Dermis microvascular lymphatic vessel endothelial cell (primary cell): ENCODE data around the gene ANKRD13B. TPM values are rescaled to one million over a fixed set of nuclear protein-coding genes. Genes with fewer than 3 reads are reported as not detected.

Source experiments
- DNase-seq, 2 donors: peaks; one replicate each; pipeline versions ENCODE4 v3.0.0 to v3.0.0-alpha.2; 2010; ENCODE audit warnings: low read depth in 2 of 2
- total RNA-seq: library from RNA; depleted of rRNA; stranded (reverse); fragments of >200 nt; gene quantifications from 2 replicates; pipeline ENCODE4 v1.2.1, GENCODE V29; 2014

The ANKRD13B gene
- total RNA-seq, 1 donor from 2014 or later: 3.5 TPM

DNA sequence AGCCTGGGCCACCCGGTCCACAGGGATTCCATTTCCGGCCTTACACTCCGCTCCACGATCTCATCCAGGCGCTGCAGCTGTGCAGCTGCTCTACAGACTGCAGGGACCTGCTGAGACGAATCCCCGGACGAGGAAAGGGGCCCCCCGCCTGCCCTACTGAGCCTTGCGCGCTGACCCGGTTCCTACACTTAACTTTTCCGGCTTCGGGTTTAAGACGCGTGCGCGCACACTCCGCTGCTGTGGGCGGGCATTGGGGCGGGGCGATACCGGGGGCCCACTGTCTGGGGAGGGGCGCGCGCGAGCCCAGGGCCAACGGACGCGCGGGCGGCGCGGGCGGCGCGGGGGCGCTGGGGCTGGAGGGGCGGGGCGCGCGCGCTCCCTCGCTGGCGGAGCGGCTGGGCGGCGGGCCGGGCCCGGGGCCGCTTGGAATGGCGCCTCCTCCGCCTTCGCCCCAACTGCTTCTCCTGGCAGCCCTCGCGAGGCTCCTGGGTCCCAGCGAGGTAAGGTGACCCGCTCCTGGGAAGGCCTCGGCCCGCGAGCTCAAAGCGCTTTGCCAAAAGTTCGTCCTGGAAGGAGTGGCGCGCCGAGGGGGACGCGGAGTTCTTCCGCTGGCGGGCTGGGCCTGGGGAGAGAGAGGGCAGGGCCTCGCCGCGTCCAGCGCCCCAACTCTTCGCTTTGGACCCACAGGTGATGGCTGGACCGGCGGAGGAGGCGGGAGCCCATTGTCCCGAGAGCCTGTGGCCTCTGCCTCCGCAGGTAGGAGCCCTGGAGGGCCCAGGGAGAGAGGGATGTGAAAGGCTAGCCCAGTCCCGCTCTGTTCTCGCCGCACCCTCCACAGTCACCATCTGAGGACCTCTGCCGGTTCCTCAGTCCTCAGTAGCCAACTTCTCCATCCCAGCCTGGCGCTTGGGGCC is 24.3 kb upstream of the ANKRD13B start, which contains the start of gene TP53I13:
Gene TP53I13, plus strand, starts transcription at position 371 of the 914 bp plus-strand sequence. Its CDS starts 58 bp downstream, at position 429.
- DNase-seq: peak in 1 of 2 donors; percentile 85

DNA sequence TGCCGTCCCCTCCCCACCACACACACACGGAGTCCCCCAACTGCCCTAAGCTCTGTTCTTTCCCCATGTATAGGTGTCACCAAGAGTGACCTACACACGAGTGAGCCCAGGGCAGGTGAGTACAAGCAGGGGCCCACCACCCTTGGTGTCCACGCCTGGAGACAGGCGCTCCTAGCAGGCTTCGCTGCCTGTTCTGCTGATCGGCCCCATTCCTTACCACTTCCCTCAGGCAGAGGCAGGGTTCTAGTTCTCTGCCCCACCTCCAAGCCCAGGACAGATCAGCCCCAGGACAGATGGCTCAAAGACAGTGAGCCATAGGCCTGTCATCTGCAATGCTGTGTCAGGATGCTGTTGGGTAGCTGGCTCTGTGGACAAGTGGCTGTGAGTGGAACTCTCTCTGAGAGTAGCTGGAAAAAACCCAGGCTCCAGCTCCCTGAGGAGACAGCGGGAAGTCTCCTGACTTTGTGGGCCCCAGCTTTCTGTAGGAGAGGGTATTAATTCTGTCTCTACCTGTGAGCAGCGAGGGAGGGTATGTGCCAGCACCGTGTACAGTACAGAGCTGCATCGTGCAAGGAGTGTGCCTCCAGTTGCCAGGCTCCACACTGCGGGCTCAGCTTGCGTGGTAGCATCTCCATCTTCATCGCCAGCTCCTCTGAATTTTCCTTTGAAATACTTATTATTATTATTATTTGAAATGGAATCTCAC is 23.5 kb upstream of the ANKRD13B start:
- DNase-seq: no peak

- DNase-seq: no peak
Observed at GRCh38 chr17:29570521-29570920, 22.4 kb upstream of the ANKRD13B start.

GRCh38 chr17:29571486-29571882 is 21.4 kb upstream of the ANKRD13B start:
- no peak for DNase-seq

DNA sequence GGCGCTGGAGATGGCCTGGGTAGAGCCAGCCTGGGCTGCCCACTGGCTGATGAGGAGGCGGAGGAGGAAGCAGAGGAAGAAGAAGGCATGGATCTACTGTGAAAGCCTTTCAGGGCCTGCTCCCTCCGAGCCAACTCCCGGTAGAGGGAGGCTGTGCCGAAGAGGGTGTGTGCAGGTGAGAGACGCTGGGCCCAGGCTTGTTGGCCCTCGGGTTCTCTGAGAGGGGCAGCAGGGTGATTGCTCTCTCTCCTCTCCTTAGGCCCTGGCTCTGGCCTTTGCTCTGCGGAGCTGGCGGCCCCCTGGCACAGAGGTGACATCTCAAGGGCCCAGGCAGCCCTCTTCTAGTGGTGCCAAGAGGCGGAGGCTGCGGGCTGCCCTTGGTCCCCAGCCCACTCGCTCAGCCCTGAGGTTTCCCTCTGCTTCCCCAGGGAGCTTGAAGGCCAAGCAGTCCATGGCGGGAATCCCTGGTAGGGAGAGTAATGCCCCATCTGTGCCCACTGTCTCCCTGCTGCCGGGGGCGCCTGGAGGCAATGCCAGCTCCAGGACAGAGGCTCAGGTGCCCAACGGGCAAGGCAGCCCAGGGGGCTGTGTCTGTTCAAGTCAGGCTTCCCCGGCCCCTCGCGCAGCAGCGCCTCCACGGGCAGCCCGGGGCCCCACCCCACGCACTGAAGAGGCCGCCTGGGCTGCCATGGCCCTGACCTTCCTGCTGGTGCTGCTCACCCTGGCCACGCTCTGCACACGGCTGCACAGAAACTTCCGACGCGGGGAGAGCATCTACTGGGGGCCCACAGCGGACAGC is 20.9 kb upstream of the ANKRD13B start:
- DNase-seq: no peak

DNA sequence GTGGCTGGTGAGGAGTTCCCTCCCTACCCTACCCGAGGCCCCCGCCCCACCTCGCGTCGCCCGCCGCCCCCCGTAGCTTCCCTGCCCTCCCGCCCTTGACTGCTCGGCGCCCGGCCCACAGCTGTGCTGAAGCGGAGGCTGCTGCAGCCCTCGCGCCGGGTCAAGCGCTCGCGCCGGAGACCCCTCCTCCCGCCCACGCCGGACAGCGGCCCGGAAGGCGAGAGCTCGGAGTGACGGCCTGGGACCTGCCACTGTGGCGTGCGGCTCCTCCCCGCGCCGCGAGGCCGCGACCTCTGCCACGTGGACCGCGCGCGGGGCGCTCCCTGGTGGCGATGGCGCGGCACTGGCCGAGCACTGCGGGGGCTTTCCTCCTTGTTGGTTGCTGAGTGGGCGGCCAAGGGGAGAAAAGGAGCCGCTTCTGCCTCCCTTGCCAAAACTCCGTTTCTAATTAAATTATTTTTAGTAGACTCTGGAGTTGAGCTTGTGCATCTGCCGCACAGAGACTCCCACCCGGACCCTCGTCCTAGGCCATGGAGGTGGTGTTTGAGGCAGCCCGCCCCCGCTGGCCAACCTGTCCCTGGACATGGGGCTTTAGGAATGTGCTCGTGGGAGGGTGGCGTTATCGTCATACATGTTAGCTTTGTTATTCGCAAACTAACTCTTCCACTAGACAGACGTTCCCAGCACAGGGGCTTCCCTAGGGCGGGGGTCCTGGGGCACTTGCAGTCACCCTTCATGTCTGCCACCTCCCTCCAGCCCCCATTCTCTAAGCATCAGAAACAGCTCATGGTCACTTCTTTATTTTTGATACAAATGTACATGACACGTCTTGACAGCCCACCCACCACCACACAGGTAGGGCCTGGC is 20.0 kb upstream of the ANKRD13B start:
- DNase-seq: peak in 1 of 2 donors; percentile 71

- no peak for DNase-seq
Observed at GRCh38 chr17:29573558-29573869, 19.4 kb upstream of the ANKRD13B start.

DNA sequence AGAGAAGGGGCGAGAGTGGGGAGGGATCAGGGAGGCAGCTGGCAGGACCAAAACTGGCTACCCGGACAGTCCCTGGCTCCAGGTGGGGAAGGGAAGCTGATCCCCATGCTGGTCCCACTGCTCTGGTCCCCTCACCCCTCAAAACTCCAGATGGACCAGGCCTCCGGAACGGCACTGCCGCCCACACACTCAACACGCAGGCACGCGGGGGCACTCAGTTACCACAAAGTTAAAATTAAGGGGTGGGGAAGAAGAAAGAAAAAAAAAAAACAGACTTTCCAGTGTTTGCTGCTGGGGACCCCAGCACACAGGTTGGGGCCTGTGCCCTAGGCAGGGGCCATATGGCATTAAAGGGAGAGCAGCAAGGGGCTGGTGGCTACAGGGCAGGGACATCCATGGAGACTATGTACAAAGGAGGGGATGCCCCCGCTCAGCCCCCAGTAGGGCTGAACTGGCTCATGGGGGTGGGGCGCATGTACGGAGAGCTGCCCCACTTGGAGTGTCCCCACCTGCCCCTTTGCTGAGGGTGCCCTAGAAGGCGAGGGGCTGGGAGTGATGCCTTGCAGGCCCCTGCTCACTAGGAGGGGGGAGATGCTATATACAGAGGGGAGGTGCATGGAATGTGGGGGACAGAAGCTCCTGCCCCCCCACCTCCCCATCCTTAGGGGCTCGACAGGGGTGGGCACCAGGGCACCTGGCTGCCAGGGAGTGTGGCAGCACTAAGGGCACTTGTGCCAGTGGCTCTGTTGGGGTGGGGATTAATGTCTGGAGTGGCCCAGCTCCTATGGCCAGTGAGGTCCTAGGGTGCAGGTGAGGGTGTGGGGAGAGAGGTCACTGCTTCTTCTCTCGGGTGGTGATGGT is 18.8 kb upstream of the ANKRD13B start:
- no peak for DNase-seq

DNA sequence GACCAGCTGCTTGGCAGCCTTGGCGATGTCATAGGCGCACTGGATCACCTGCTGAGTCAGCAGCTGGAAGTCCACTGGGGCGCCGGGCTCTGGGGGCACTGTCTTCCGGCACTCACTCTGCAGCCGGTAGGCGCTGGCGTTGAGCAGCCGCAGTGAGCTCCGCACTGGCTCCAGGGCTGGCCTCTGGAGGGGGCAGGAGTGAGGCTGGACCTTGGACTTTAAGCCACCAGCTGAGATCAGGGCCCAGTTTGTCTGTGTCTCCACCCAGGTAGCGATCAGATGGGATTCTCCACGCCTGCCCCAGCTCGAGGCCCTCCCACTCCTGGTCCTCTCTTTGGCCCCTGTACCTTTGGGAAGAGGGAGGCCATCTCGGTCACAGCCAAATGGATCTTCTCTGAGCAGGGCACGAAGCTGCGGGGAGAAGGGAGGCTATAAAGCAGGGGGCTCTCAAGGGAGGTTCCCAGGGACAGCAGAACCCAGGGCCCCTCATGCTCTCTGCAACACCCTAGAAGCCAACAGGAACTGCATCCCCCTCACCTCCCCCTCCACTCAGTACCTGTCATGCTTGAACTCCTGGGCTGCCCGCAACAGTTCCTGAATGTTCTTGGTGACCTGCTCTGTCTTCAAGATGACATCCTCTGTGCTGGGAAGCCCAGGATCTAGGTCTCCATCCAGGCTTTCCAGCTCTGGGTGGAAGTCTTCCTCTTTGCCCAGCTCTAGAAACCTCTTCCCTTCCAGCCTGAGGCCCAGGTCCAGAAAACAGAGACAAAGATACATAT is 18.0 kb upstream of the ANKRD13B start:
- DNase-seq: no peak

GRCh38 chr17:29575511-29576213 is 17.3 kb upstream of the ANKRD13B start:
- DNase-seq: no peak

GRCh38 chr17:29576214-29577000 is 16.5 kb upstream of the ANKRD13B start:
- DNase-seq: no peak

- DNase-seq: no peak
Observed at GRCh38 chr17:29577001-29577370, 15.9 kb upstream of the ANKRD13B start.

GRCh38 chr17:29577385-29578211 is 15.3 kb upstream of the ANKRD13B start:
- no peak for DNase-seq

DNA sequence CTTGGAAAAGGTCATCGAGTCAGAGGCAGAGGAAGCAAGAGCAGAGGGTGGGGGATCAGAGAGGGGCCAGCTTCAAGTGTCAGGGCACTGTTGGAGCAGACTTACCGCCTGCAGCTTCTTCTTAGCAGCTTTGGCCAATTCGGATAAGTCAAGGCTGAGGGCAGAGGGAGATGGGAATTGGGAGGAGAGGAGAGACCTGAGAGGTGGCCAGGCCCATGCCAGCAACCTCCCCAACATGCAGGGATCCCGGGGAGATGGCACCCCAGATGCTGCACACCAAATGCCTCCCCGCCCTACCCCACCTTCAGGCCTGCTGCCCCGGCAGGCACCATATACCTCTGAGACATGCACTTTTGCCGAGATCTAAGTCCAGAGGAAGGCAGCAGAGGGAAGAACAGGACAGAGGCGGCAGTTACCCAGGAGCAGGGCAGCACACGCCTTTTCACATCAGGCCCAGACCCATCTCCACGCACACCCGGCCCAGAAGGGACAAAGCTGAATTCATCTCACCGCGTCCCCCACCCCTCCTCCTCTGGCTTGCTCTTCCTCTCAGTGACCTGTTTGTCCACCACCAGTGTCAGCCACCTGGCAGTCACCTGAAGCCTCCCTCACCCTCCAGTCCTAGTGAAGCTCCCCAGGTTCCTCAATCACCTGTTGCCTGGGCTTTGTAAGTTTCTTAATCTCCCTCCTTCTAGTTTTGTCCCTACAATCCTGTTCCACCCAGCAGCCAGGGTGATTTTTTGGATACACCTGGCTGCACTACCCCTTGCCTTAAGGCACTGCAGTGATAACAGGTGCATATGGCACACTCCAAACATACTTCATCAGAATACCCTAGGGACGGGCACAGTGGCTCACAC is 14.1 kb upstream of the ANKRD13B start:
- DNase-seq: no peak

GRCh38 chr17:29579866-29580771 is 12.8 kb upstream of the ANKRD13B start:
- peak; percentile 75 to 90 for DNase-seq
